Spleen (tissue), 7 donors: ENCODE measurements around the gene CROCC.

Experiments
- POLR2A ChIP-seq, 3 donors: fragments of 450-650 bp; IDR thresholded peaks; one replicate each; pipeline ENCODE4 v1.5.1; 2017; ENCODE audit warnings: antibody characterized with exemption in 3 of 3, mild to moderate bottlenecking in 1 of 3
- TF ChIP-seq, protein P1 (sequence below), 11 experiments: fragments of 200-600 bp in 7 of 11; fragments of 450-650 bp in 4 of 11; sonication (generic) in 4 of 11; IDR thresholded peaks in 8 of 11; conservative IDR thresholded peaks in 3 of 11; 1 replicate in 7 of 11; 2 replicates in 4 of 11; pipeline versions ENCODE4 v1.4.0 to v1.8.0; 2016 to 2021; ENCODE audit warnings: antibody characterized with exemption in 11 of 11, inconsistent platforms in 4 of 11, mild to moderate bottlenecking in 1 of 11
- donor health status: DM: no; HTN: no; CAD: no; lungs with moderate emphysema.
- donor health status: DM: no; HTN: no; CAD: no.
- donor health status: DM: no; HTN: no; CAD: no.

DNA sequence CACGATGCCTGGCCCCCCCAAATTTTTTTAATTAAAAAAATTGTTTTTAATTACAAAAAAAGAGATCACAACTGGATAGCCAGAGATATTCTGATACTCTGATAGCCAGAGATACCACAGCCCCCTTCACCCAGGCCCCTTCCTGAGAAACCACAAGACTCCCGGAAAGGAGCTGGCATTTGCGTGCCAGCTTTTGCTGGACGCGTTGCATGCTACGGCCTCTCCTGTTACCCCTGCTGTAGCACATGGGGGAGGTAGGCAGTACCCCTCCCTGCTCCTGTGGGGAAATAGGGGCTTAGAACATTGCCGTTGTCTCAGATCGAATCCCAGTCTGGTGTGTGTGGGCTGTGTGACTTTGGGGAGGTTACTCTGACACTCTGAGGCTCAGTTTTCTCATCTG, 36.0 kb downstream of the CROCC start:
- TF ChIP-seq, protein P1, sequence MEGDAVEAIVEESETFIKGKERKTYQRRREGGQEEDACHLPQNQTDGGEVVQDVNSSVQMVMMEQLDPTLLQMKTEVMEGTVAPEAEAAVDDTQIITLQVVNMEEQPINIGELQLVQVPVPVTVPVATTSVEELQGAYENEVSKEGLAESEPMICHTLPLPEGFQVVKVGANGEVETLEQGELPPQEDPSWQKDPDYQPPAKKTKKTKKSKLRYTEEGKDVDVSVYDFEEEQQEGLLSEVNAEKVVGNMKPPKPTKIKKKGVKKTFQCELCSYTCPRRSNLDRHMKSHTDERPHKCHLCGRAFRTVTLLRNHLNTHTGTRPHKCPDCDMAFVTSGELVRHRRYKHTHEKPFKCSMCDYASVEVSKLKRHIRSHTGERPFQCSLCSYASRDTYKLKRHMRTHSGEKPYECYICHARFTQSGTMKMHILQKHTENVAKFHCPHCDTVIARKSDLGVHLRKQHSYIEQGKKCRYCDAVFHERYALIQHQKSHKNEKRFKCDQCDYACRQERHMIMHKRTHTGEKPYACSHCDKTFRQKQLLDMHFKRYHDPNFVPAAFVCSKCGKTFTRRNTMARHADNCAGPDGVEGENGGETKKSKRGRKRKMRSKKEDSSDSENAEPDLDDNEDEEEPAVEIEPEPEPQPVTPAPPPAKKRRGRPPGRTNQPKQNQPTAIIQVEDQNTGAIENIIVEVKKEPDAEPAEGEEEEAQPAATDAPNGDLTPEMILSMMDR (IDR thresholded peaks at IDR 0.05 in 8 of 11, conservative IDR thresholded peaks at IDR 0.05 in 3 of 11): no peak
- TF ChIP-seq POLR2A (IDR thresholded peaks at IDR 0.05): no peak
